NCI-H2107 treated with DMSO at 0.1 percent for 48 hours (cell line): Measurements from ENCODE around the gene MSH6.

ENCODE experiments used
- DNase-seq: peaks from one replicate; lab custom pipeline; 2025; ENCODE audit not compliant: unreplicated experiment; lab: John Stamatoyannopoulos, UW

The MSH6 gene, protein sequence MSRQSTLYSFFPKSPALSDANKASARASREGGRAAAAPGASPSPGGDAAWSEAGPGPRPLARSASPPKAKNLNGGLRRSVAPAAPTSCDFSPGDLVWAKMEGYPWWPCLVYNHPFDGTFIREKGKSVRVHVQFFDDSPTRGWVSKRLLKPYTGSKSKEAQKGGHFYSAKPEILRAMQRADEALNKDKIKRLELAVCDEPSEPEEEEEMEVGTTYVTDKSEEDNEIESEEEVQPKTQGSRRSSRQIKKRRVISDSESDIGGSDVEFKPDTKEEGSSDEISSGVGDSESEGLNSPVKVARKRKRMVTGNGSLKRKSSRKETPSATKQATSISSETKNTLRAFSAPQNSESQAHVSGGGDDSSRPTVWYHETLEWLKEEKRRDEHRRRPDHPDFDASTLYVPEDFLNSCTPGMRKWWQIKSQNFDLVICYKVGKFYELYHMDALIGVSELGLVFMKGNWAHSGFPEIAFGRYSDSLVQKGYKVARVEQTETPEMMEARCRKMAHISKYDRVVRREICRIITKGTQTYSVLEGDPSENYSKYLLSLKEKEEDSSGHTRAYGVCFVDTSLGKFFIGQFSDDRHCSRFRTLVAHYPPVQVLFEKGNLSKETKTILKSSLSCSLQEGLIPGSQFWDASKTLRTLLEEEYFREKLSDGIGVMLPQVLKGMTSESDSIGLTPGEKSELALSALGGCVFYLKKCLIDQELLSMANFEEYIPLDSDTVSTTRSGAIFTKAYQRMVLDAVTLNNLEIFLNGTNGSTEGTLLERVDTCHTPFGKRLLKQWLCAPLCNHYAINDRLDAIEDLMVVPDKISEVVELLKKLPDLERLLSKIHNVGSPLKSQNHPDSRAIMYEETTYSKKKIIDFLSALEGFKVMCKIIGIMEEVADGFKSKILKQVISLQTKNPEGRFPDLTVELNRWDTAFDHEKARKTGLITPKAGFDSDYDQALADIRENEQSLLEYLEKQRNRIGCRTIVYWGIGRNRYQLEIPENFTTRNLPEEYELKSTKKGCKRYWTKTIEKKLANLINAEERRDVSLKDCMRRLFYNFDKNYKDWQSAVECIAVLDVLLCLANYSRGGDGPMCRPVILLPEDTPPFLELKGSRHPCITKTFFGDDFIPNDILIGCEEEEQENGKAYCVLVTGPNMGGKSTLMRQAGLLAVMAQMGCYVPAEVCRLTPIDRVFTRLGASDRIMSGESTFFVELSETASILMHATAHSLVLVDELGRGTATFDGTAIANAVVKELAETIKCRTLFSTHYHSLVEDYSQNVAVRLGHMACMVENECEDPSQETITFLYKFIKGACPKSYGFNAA (N-terminal part only)

DNA sequence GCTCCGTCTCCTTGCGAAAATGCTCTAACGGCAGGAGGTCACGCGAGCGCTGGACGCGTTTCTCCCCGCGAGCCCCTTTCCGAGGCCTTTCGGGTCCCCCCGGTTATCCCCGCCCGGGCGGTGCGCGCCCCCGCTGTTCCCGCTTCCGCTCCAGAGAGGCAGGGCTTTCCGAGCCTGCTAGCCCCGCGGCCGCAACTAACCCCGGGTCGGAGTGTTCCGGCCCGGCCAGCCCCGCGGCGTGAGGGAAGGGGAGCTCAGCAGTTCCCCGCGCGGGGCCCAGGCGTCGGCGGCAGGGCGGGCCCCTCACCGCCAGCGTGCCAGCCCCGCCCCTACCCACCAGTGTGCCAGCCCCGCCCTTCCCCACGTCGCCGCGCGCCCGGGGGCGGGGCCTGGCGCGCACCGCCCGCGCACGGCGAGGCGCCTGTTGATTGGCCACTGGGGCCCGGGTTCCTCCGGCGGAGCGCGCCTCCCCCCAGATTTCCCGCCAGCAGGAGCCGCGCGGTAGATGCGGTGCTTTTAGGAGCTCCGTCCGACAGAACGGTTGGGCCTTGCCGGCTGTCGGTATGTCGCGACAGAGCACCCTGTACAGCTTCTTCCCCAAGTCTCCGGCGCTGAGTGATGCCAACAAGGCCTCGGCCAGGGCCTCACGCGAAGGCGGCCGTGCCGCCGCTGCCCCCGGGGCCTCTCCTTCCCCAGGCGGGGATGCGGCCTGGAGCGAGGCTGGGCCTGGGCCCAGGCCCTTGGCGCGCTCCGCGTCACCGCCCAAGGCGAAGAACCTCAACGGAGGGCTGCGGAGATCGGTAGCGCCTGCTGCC, at the start of gene MSH6:
Gene MSH6 (plus strand): TSS at position 475 of the 815 bp plus-strand sequence. CDS start 89 bp downstream, at position 564.
- peak; percentile 61 for DNase-seq

DNA sequence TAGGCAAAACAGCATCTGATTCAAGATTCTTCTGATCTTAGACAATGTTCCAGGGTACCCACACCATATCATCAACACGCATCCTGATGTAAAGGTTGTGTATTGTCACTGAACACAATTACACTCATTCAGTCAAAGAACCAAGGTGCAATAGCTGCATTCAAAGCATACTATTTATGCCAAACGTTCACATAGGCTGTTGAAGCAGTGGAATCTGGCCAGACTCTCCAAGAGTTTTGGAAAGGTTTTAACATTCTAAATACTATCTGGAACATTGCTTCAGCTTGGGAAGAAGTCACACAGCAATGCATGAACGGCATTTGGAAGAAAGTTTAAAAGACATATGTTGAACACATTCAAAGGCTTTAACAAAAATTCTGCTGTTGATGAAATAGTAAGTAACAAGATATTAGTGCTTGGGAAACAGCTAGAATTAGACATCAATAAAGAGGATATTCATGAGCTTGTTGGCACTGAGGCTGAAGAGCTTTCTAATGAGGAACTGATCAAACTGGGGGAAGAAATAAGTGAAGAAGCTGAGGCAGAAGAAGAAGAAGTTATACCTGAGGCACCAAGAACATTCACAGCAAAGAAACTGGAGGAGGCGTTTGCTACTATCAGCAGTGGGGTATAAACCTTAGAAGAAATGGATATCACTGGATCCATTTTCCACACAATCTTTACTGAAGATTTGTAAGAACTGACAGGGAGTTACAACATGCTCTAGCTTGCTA, 47.6 kb upstream of the MSH6 start:
- no peak for DNase-seq

DNA sequence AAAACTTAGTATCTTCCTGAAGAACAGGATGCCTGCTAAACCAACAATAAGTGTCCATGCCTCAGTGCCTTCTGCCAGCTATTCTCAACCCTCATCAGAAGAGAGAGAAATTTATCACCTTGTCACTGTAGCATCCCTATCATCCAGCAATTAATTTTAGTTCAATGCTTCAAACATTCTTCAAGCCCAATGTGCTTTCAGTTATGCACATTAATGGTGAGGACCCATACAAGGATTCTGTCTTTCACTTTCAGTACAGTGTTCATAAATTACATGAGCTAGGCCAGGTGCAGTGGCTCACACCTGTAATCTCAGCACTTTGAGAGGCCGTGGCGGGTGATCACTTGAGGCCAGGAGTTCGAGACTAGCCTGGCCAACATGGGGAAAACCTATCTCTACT, 47.0 kb upstream of the MSH6 start:
- no peak for DNase-seq

DNA sequence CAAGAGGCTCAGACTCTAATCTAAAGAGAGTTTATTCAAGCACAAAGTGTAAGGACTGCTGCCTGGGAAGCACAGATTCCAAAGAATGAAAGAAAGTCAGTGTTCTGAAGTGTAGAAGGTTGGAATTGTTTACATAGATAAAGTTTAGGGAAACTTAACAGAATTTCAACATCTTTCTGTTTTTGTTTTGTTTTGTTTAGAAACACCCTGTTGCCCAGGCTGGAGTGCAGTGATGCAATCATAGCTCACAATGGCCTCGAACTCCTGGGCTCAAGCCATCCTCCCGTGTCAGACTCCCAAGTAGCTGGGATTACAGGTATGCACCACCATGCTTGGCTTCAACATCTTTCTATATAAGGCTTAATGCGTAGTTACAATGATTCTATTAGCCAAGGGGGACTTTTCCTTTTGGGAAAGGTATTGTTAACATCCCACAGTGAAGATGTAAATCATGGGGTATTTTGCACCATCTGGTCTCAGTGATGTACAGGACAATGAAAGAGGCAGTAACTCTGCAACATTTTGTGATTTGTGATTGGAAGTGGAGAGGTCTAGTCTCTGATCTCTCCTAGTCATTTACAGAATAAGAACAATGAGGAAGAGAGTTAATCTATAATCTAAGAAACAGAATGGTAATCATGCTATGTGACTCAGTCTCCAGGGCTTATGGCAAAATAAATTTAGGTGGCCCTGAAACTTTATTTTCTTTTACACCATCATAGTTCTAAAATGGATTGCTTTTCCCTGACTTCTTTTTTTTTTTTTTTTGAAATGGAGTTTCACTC, 45.6 kb upstream of the MSH6 start:
- no peak for DNase-seq

DNA sequence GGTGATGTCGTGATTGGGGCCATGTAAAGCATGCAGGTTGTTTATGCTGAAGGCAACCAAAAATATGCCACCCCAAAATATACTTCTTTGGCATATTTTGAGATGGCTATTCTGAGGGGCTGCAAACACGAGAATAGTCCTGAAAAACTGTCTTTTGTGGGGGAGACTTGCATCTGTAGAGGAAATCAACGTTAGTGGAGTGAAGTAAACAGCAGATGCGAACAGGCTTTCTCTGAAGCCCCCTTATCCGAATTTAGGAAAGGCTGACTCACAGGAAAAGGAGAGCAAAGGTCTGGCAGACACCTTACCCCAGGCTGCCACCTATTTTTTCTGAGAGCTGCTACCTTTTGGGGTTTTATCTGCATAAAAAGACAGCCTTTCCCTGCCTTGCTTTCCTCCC, 44.6 kb upstream of the MSH6 start:
- DNase-seq, result no peak

DNA sequence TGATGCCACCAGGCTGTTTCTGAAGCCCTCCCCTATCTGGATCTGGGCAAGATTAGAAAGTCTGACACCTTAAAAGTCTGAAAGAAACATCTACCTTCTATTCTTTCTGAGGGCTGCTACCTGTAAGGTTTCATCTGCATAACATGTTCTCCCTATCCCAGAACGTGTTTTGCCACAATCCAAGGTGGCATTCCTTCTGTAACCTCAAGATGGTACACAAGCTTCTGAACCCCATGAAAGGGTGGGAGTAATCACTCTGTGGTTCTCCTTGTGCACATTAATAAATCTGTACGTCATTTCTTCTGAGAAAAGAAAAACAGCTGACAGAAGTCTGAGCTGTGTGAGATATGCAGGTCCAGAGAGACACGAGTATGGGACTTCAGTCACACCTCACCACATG, 41.8 kb upstream of the MSH6 start:
- DNase-seq, result no peak

DNA sequence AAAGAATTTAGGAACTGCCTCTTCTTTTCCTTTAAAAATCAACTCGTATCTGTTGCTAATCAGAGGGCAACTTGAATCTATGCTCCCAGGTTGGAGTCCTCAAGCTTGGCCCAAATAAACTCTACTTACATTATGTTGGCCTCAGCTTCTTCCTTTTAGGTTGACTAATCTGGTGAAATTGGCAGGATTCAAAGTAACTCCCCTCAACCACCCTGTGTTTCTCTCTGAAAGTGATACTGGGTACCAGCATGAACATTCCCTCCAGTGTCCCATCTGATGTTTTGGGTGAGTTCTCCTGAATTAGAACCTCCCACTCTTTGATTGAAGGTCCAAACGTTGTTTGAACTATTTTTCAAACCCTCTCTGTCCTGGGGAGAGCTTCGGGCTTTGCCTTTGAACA, 41.3 kb upstream of the MSH6 start:
- no peak for DNase-seq

DNA sequence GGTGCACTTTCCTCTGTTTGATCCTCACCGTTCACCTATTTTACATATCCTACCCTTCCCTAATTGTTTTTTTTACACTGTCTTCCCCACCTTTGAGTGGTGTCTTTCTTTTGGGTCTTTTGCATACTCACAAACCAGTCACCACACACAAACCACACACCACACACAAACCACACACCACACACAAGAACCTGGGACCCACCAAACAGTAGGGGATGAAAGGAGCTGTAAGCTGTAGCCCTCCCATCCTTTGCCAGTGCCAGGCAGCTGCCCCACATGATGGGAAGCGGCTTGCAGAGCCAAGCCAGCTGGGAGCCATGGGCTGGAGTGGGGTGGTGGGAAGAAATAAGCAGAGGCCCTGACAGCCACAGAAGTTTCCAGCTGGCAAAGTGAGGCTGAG, 38.9 kb upstream of the MSH6 start:
- no peak for DNase-seq

DNA sequence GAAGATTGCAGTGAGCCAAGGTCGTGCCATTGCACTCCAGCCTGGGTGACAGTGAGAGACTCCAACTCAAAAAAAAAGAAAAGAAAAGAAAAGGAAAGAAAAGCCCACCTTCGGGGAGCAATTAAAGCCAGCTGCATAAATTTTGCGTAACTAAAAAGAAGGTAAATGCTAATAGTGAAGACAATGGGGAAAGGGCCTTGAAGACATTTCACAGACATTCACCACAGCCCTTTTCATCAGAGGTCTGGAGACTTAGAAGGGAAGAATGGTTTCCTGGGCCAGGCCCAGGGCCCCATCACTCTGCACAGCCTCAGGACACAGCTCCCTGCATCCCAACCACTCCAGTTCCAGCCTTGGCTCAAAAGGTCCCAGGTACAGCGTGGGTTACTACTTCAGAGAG, 35.1 kb upstream of the MSH6 start:
- no peak for DNase-seq

DNA sequence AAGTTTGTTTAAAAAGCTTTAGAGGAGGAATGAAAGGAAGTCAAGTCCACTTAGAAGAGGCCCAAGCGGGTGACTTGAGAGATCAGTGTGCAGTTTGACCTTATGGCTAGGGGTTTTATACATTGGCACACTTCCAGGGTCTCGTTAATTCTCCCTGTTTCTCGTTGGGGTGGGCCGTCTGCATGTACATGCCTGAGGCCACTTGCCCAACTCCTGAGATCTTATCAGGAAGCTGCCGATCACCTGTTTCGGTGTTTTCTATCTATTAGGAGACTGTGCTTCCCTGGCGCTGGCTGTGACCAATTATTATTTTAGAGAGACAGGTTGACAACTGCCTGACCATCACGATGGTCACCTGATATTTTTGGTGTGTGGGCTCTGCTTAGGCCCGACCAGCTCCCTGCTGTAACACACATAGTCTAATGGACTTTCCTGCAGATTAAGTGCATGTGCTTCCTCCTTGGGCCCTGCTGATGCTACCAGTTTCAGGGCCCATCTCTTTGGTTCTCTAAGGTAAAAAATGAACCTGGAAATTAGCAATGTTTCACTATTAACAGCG, 31.0 kb upstream of the MSH6 start:
- DNase-seq, result no peak

DNA sequence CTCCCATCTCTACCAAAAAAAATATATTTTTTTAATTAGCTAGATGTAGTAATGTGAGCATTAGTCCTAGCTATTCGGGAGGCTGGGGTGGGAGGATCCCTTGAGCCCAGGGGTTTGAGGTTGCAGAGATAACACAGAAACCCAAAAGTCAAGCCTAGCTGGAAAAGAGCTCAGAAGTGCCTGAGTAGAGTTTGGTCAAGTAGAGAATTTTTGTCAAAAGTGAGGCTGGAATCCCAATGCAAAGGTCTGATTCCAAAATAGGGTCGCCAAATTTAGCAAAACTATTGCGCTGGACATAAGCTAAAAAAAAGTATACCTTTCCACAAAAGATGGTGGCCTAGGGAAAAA, 15.5 kb upstream of the MSH6 start:
- no peak for DNase-seq

DNA sequence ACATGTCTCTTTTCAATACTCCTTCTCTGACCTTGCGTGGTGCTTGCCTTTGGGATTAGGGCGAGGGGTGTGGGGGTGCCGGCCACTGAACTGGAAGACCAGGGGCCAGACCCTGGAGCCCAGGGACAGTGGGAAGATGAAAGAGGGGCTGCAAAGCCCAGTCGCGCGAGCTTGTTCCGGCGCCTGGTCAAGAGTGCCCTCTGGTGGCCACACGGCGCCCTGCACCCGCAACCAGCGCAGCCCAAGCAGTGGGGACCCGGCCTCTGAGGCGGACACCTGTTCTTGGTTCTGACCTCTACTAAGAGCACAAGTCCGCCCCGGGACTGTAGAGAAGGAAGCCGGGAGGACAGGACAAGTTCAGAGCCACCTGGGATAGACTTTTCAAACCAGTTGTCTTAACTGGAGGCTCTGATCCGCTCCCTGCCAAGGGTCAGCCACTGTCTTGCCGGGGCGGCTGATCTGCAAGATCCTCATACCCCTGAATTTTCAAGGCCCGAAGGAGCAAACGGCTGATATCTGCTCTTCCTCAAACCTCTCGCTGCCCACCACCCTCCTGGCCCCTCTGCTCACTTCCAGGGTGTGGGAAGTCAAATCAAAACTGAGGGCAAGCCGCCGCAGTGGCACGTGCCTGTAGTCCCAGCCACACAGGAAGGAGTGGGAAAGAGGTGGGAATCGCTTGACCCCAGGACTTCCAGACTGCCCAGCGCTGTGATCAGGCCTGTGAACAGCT, 14.9 kb upstream of the MSH6 start:
- no peak for DNase-seq

DNA sequence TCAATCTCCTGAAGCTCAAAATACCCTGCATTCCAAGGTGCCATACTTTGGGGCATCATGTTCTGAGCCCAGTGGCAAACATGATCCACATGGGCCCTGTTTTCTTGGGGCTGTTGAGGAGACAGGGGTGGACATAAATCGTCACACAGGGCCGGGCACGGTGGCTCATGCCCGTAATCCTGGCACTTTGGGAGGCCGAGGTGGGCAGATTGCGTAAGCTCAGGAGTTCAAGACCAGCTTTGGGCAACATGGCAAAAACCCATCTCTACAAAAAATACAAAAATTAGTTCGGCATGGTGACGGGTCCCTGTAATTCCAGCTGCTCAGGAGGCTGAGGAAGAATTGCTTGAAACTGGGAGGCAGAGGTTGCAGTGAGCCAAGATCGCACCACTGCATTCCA, 13.6 kb upstream of the MSH6 start:
- no peak for DNase-seq

DNA sequence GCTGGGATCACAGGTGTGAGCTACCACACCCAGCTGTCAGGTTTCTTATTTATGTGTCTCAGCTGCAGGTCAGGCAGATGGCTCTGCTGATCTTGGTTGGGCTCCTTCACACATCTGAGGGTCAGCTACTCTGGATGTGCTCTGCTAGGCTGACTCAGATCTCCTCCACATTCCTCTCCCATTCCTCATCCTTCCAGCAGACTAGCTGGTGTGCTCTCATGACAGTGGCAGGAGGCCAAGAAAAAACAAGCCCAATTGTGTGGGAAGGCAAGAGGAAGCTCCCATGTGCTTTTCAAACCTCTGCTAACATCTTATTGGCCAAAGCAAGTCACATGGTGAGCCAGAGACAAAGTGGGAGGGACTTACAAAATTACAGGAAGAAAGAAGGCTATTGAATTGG, 11.7 kb upstream of the MSH6 start:
- DNase-seq, result peak; percentile 7

DNA sequence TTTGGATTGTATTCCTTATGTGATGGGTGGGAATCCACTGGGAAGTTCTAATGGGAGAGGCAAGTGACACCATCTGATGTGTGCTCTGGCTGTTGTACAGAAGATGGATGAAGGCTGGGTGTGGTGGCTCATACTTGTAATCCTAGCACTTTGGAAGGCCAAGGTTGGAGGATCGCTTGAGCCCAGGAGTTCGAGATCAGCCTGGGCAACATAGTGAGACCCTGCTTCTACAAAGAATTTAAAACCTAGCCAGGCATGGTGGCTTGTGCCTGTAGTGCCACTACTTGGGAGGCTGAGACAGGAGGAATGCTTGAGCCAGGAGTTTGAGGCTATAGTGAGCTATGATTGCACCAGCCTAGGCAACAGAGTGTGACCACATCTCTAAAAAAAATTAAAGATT, 10.6 kb upstream of the MSH6 start:
- no peak for DNase-seq

DNA sequence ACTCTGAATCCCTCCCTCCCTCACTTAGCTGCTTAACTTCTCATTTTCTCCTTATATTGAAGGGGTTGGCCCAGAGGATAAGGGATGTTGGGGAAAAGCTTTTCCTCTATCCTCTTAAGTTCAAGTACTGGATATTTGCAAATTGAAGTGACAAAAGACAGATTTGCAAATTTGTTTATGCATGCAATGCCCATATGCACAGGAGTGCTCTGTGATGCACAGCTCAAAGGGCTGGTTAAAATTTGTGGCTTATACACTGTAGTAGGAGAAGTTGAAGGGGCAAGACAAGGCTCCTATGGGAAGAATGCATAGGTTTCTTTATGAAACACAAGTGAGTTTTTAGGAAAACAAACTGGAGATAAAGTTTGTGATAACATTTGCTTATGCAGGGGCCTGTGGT, 8.4 kb upstream of the MSH6 start:
- DNase-seq, result no peak

DNA sequence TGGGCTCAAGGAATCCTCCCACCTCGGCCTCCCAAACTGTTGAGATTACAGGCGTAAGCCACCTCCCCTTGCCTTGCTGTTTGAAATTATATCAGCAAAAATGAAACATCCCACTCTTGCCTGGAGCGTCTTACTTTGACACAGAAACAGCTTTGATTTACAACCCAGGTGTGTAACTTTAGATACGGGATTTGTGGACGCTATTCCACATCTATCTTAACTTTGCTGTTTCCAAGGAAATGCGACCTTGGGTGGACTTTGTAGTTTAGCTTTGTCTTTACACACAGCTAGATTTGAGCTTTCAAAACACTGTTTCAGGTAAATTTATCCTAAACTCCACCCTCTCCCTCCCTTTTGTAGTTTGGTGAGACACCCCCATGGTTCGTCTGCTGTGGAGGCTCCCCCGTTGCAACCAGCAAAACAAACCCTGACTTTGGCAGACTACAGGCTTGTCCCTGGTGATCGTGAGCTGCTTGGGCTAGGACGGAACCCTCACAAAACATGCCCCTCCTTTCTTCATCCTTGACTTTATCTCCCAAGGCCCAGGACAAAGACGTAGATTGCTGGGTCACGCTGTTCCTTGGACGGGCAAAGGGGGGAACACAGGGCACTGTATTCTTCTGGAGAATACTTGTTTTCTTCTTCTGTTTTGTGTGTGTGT, 5.5 kb upstream of the MSH6 start:
- DNase-seq, result no peak
